PC-3 (cell line): ENCODE results near the gene DLX6.

ENCODE experiments used
- CTCF ChIP-seq: fragments of 300-600 bp; sonication (generic); conservative IDR thresholded peaks from 2 replicates; pipeline ENCODE4 v1.5.1; 2017; ENCODE audit warnings: antibody characterized with exemption, low read depth, mild to moderate bottlenecking, low read length
- EZH2 ChIP-seq: fragments of 300-600 bp; sonication (generic); IDR thresholded peaks from one replicate; pipeline ENCODE4 v1.6.1; 2017; ENCODE audit warnings: antibody characterized with exemption, mild to moderate bottlenecking, low read length; ENCODE audit not compliant: unreplicated experiment

GRCh38 chr7:97020996-97021746, 15.8 kb downstream of the DLX6 start:
- no peak for TF ChIP-seq CTCF
- TF ChIP-seq EZH2: no peak
